ENCODE results near the gene SAV1. TPM values are rescaled to one million over a fixed set of nuclear protein-coding genes. Genes with fewer than 3 reads are reported as not detected.

Gene SAV1
- total and polyA plus RNA-seq, 2 of the 4 experiments (the other 2 are of a cell fraction), result 17.0 to 18.8 TPM

GRCh38 chr14:50668826-50669143 lies 679 bp upstream of the SAV1 start:
- Histone ChIP-seq H4K5ac (ENCODE audit: low read depth, low read length) (no peak overlapping the region; the same call in 1 of the 2 replicates), H2AK9ac (replicated peaks; ENCODE audit: low read depth, low read length, poor library complexity) (no peak overlapping the region), H3K18ac (ENCODE audit: low read depth, low read length) (peak overlapping the region; percentile 93; the same call in 1 of the 2 replicates), H2AFZ (replicated peaks; ENCODE audit: low read length, poor library complexity) (peak overlapping the region; percentile 99), H3K36me3 (ENCODE audit: control insufficient read depth, insufficient read depth, low read length) (peaks cover 4% of the 10 kb centered on the region), H3K79me1 (ENCODE audit: low read depth in 1 of 2, low read length in 2 of 2) (peaks cover 3 to 20% of the 10 kb centered on the region in 2 experiments; a peak in 3 of 4 replicates), H3K9ac (ENCODE audit: low read depth, low read length) (peak overlapping the region; percentile 80), H3K4me3 (ENCODE audit: insufficient read depth, low read depth, low read length) (peak overlapping the region; percentile 90; the same call in 1 of the 2 replicates), H3K4me1 (ENCODE audit: control insufficient read depth, insufficient read depth, low read length) (peaks cover 13% of the 10 kb centered on the region), H2BK5ac (ENCODE audit: low read depth, low read length, poor library complexity, severe bottlenecking) (peak overlapping the region; percentile 99), H3K9me3 (ENCODE audit: control insufficient read depth, insufficient read depth, low read length) (no peaks in the 10 kb centered on the region), H3K4me2 (ENCODE audit: low read depth, low read length) (peak overlapping the region; percentile 79), H3K27ac (ENCODE audit: insufficient read depth, low read length) (no peak overlapping the region), H3K14ac (replicated peaks; ENCODE audit: low read depth, low read length) (peak overlapping the region; percentile 94), H2AK5ac (ENCODE audit: low read depth, low read length) (0 out of 2 replicates have a peak overlapping the region, but pooled peaks have one; percentile 82), H3K23ac (ENCODE audit: low read depth, low read length) (peak overlapping the region; percentile 93), H2BK20ac (ENCODE audit: low read depth, low read length) (peak overlapping the region; percentile 75; the same call in 1 of the 2 replicates), H4K8ac (ENCODE audit: low read depth in 2 of 2, low read length in 2 of 2) (peak overlapping the region; percentile 74 to 90; a peak in 3 of 4 replicates), H2BK15ac (ENCODE audit: low read depth, low read length) (peak overlapping the region; percentile 5; the same call in 1 of the 3 replicates), H3K9me1 (ENCODE audit: insufficient read depth, low read length) (peaks cover 8% of the 10 kb centered on the region), H4K91ac (ENCODE audit: insufficient read depth, low read depth, low read length) (peak overlapping the region; percentile 96), H2BK120ac (ENCODE audit: low read depth, low read length) (peak overlapping the region; percentile 90), H3K56ac (ENCODE audit: extremely low read depth, insufficient read depth, low read length) (peak overlapping the region; percentile 42), H4K20me1 (ENCODE audit: insufficient read depth, low read length) (peaks cover 8% of the 10 kb centered on the region; the same call in 1 of the 2 replicates), H3K27me3 (ENCODE audit: control insufficient read depth, insufficient read depth, low read length) (no peaks in the 10 kb centered on the region), H3K4ac (ENCODE audit: low read depth, low read length) (peak overlapping the region; percentile 95)
- ChIA-PET CTCF (interaction anchor here (1.9 kb wide), 1 partner anchor 105 kb away, joined by 4 read pairs; no protein-coding TSS in a partner anchor), POLR2A (ENCODE audit: unreplicated experiment) (interaction anchor here (0.5 to 1.3 kb wide), 6 partner anchors 8 to 1032 kb away, joined by 3 to 8 read pairs (median 4); no protein-coding TSS in a partner anchor)
- intact Hi-C loops (cut with micrococcal nuclease), result loop anchor here (2.0 to 10.0 kb wide), 5 partner anchors 54 to 274 kb away; no protein-coding TSS in a partner anchor
- peak; percentile 88 for TF ChIP-seq CEBPB (IDR thresholded peaks at IDR 0.05; ENCODE audit: low read depth, low read length)
- TF ChIP-seq, protein P1, sequence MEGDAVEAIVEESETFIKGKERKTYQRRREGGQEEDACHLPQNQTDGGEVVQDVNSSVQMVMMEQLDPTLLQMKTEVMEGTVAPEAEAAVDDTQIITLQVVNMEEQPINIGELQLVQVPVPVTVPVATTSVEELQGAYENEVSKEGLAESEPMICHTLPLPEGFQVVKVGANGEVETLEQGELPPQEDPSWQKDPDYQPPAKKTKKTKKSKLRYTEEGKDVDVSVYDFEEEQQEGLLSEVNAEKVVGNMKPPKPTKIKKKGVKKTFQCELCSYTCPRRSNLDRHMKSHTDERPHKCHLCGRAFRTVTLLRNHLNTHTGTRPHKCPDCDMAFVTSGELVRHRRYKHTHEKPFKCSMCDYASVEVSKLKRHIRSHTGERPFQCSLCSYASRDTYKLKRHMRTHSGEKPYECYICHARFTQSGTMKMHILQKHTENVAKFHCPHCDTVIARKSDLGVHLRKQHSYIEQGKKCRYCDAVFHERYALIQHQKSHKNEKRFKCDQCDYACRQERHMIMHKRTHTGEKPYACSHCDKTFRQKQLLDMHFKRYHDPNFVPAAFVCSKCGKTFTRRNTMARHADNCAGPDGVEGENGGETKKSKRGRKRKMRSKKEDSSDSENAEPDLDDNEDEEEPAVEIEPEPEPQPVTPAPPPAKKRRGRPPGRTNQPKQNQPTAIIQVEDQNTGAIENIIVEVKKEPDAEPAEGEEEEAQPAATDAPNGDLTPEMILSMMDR (conservative IDR thresholded peaks at IDR 0.05; ENCODE audit: low read depth, low read length), result no peak
- TF ChIP-seq NFE2L2 (IDR thresholded peaks at IDR 0.05; ENCODE audit: low read depth, low read length), result no peak
- dilution Hi-C loops (cut with HindIII; ENCODE audit: low sequenced_read_pairs, unreplicated experiment), result no loop called here
- WGBS, 2 experiments (ENCODE audit: extremely low coverage in 2 of 2, insufficient read length in 1 of 2), result no CpG with 5 or more reads among the region's 6 CpGs
- DNase-seq (no peak), ATAC-seq (ENCODE audit: low read depth) (no peak)
- in situ Hi-C loops (cut with MboI; ENCODE audit: low sequenced_read_pairs), result no loop called here
- BruUV-seq (replicated peaks), result no TSS peak
